ENCODE data around the gene SLC13A4.

DNA sequence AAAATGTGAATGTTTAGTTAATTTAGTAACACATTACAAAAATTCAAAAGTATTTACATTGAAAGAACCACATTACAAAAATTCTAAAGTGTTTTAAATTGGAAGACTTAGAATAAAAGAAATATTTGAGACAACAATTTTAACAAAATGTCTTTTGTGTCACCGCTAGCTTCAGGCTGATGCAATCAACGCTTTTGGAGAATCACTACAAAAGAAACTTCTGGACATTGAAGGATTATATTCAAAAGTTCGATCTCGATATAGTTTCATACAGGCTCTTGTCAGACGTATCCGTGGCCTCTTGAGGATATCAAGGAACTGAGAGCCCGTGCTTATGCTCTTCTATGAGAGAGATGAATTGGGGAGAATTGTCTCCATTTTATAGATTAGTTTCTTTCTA, 79.8 kb downstream of the SLC13A4 start:
- TF ChIP-seq, protein P1, sequence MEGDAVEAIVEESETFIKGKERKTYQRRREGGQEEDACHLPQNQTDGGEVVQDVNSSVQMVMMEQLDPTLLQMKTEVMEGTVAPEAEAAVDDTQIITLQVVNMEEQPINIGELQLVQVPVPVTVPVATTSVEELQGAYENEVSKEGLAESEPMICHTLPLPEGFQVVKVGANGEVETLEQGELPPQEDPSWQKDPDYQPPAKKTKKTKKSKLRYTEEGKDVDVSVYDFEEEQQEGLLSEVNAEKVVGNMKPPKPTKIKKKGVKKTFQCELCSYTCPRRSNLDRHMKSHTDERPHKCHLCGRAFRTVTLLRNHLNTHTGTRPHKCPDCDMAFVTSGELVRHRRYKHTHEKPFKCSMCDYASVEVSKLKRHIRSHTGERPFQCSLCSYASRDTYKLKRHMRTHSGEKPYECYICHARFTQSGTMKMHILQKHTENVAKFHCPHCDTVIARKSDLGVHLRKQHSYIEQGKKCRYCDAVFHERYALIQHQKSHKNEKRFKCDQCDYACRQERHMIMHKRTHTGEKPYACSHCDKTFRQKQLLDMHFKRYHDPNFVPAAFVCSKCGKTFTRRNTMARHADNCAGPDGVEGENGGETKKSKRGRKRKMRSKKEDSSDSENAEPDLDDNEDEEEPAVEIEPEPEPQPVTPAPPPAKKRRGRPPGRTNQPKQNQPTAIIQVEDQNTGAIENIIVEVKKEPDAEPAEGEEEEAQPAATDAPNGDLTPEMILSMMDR (IDR thresholded peaks at IDR 0.05): no peak
- TF ChIP-seq POLR2AphosphoS5 (IDR thresholded peaks at IDR 0.05): no peak
- no peak for TF ChIP-seq POLR2A (IDR thresholded peaks at IDR 0.05)

All from upper lobe of left lung (tissue), 4 donors.